Upper lobe of right lung (tissue), 1 donor: ENCODE results near the gene ASB9. TPM values are rescaled to one million over a fixed set of nuclear protein-coding genes. Genes with fewer than 3 reads are reported as not detected.
"Not testable (repeated sequence)": the region's sequence is repeated elsewhere in the genome, so short reads cannot be mapped to it uniquely, and the experiment has no call there.

Source experiments
- ATAC-seq: fragments of 200-7000 bp; cut with Tn5 transposase; one replicate; pipeline ENCODE4 v1.9.1; 2020; ENCODE audit warnings: mild to moderate bottlenecking, moderate library complexity
- DNase-seq: peaks from one replicate; pipeline ENCODE4 v3.0.0-alpha.2; 2020
- H3K27ac ChIP-seq: fragments of 200-600 bp; one replicate; pipeline ENCODE4 v1.8.0; 2022
- H3K27me3 ChIP-seq: fragments of 200-600 bp; one replicate; pipeline ENCODE4 v1.8.0; 2022; ENCODE audit warnings: mild to moderate bottlenecking
- H3K36me3 ChIP-seq: fragments of 200-600 bp; one replicate; pipeline ENCODE4 v1.8.0; 2022
- H3K4me1 ChIP-seq: fragments of 200-600 bp; one replicate; pipeline ENCODE4 v1.8.0; 2022
- H3K4me3 ChIP-seq: fragments of 200-600 bp; one replicate; pipeline ENCODE4 v1.8.0; 2022; ENCODE audit warnings: mild to moderate bottlenecking
- H3K9me3 ChIP-seq: fragments of 200-600 bp; one replicate; pipeline ENCODE4 v1.8.0; 2022
- intact Hi-C: fragments of 100-400 bp; cut with DNase I; formaldehyde crosslinking; loops from one replicate; pipeline ENCODE4 v1.11.0; 2022
- total RNA-seq: library from RNA; stranded (reverse); fragmentation: NEBNext Ultra II Directional; extraction: Animal tissue kit (Norgen Biotek cat#: 25700); gene quantifications from one replicate; pipeline ENCODE4 v1.2.1, GENCODE V29; 2021
- TF ChIP-seq, protein P1 (sequence below): fragments of 200-600 bp; IDR thresholded peaks from one replicate; pipeline ENCODE4 v1.8.0; 2022; ENCODE audit warnings: antibody characterized with exemption
- donor health status: DM: no; HTN: yes; CAD: no; lungs with severe emphysema.

The ASB9 gene
- total RNA-seq, 1 donor from 2014 or later: 4.4 TPM

DNA sequence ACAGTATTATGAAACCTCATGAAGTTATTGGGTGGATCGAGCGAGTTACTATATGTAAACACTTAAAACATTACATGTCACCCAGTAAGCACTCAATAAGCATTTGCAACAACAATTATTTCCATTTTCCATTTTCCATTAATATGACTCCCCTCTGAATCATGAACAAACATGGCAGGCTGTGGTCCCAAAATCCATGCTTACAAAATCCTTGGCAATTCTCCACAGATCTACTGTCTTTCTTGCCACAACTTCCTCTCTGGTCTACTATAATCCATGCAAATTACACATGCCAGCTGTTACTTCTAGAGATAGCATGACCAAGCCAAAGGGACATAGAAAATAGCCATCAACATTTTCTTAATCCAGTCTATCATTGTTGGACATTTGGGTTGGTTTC, 23.6 kb upstream of the ASB9 start:
- Histone ChIP-seq H3K36me3 (no peaks in the 10 kb centered on the region), H3K27ac (no peak overlapping the region), H3K27me3 (no peaks in the 10 kb centered on the region), H3K4me1 (no peaks in the 10 kb centered on the region), H3K4me3 (no peak overlapping the region), H3K9me3 (no peaks in the 10 kb centered on the region)
- no peak for DNase-seq
- TF ChIP-seq, protein P1, sequence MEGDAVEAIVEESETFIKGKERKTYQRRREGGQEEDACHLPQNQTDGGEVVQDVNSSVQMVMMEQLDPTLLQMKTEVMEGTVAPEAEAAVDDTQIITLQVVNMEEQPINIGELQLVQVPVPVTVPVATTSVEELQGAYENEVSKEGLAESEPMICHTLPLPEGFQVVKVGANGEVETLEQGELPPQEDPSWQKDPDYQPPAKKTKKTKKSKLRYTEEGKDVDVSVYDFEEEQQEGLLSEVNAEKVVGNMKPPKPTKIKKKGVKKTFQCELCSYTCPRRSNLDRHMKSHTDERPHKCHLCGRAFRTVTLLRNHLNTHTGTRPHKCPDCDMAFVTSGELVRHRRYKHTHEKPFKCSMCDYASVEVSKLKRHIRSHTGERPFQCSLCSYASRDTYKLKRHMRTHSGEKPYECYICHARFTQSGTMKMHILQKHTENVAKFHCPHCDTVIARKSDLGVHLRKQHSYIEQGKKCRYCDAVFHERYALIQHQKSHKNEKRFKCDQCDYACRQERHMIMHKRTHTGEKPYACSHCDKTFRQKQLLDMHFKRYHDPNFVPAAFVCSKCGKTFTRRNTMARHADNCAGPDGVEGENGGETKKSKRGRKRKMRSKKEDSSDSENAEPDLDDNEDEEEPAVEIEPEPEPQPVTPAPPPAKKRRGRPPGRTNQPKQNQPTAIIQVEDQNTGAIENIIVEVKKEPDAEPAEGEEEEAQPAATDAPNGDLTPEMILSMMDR: no peak
- no peak for ATAC-seq
- intact Hi-C loops: no loop called here

DNA sequence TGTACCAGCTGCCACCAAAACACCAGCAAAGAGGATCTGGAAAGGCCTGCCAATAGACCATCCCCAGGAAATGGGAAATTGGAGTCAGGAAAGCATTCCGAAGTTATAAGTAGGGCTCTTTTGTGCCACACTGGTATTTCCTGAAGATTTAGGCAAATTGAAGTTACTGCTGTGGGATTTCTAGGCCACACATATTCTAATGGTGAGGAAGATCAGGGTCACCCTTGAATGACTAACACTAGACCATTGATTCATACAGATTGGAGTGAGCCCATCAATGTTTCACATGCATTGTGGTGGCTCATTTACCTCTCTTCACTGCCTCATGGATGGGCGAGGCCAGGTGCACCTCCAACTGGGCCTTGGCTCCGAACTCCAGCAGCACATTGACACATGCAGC, 23.0 kb upstream of the ASB9 start:
- DNase-seq (no peak), ATAC-seq (no peak)
- Histone ChIP-seq H3K4me1 (no peaks in the 10 kb centered on the region), H3K9me3 (no peaks in the 10 kb centered on the region), H3K36me3 (no peaks in the 10 kb centered on the region), H3K27me3 (no peaks in the 10 kb centered on the region), H3K27ac (no peak overlapping the region), H3K4me3 (no peak overlapping the region)
- TF ChIP-seq, protein P1: no peak
- intact Hi-C loops: no loop called here

DNA sequence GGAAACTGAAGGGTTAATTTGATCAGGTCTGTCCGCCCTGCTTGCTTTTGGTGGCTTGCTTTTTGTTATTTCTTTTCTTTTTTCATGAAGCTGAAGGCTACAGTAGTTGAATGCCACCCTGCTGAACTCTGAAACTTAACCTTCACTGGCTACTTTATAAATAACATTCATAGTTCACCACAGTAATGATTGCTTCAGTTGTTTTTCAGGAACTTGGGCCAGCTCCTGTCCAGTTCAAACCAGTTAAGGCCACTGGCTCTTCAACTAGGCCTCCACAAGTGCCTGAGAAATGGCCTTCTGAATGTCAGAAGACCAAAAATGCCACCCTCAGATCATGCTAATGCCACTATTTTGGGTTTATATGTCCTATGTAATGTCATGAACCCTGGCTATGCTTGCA, 7.7 kb upstream of the ASB9 start:
- Histone ChIP-seq H3K27me3 (no peaks in the 10 kb centered on the region), H3K4me1 (no peaks in the 10 kb centered on the region), H3K36me3 (no peaks in the 10 kb centered on the region), H3K9me3 (no peaks in the 10 kb centered on the region), H3K27ac (no peak overlapping the region), H3K4me3 (no peak overlapping the region)
- intact Hi-C loops: no loop called here
- TF ChIP-seq, protein P1: no peak
- DNase-seq (no peak), ATAC-seq (peak; percentile 29)

DNA sequence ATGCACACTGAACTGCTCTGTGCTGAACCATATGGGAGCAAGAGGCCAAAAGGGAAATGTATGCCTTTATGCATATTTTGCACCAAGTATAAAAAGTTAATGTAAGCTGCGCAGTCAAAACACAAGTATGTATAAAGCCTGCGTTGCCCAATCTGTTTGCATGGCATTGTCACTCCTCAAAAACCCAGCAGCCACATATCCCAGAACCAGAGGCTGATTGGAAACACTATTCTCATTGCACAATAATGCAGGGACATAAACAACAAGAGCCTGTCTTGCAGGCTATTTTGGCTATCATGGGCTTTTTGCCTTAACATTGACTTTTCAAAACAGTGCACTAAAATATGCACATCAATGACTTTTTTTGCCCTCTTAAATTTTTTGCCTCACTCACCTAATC, 5.1 kb upstream of the ASB9 start:
- H3K27me3 ChIP-seq: no peaks in the 10 kb centered on the region
- H3K9me3 ChIP-seq: no peaks in the 10 kb centered on the region
- intact Hi-C loops: no loop called here
- ATAC-seq: no peak
- DNase-seq: no peak
- H3K36me3 ChIP-seq: no peaks in the 10 kb centered on the region
- H3K4me3 ChIP-seq: no peak overlapping the region
- no peak overlapping the region for H3K27ac ChIP-seq
- TF ChIP-seq, protein P1: no peak
- H3K4me1 ChIP-seq: no peaks in the 10 kb centered on the region

DNA sequence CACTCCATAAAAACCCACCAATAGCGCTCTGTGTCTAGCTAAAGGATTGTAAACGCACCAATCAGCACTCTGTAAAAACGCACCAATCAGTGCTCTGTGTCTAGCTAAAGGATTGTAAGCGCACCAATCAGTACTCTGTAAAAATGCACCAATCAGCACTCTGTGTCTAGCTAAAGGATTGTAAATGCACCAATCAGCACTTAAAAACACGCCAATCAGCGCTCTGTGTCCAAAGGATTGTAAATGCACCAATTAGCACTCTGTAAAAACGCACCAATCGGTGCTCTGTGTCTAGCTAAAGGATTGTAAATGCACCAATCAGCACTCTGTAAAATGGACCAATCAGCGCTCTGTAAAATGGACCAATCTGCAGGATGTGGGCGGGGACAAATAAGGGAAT, 3.4 kb upstream of the ASB9 start:
- ATAC-seq, H3K36me3 ChIP-seq, H3K9me3 ChIP-seq, H3K4me1 ChIP-seq, intact Hi-C loops, DNase-seq, H3K27me3 ChIP-seq, H3K4me3 ChIP-seq, H3K27ac ChIP-seq: not testable (repeated sequence)

DNA sequence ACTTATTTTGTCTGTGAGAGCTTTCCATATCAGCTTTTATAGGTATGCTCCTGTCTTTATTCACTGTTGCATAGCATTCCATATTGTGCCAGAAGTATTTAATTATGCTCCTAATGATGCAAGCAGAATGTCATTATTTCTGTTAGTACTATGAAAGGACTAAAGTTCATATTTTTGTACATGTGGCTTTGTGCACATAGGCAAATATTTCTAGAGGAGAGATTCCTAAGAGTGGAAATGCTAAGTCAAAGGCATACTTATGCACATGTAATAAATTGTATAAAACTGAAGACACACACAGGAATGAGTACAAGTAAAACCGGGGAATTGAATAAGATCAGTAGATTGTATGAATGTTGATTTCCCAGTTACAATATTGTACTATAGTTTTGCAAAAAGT, 1.9 kb upstream of the ASB9 start:
- Histone ChIP-seq H3K36me3 (no peaks in the 10 kb centered on the region), H3K27me3 (no peaks in the 10 kb centered on the region), H3K4me1 (no peaks in the 10 kb centered on the region), H3K4me3 (no peak overlapping the region), H3K27ac (no peak overlapping the region), H3K9me3 (no peaks in the 10 kb centered on the region)
- intact Hi-C loops: no loop called here
- DNase-seq (no peak), ATAC-seq (no peak)
- TF ChIP-seq, protein P1: no peak
